Spleen (tissue), 7 donors: Measurements from ENCODE around the gene SYNE2.

Source experiments
- POLR2A ChIP-seq, 3 donors: fragments of 450-650 bp; IDR thresholded peaks; one replicate each; pipeline ENCODE4 v1.5.1; 2017; ENCODE audit warnings: antibody characterized with exemption in 3 of 3, mild to moderate bottlenecking in 1 of 3
- POLR2AphosphoS5 ChIP-seq, 3 donors: sonication (generic); formaldehyde crosslinking; IDR thresholded peaks; one replicate each; pipeline ENCODE4 v1.5.1; 2017; ENCODE audit warnings: antibody characterized with exemption in 3 of 3
- TF ChIP-seq, protein P1 (sequence below), 11 experiments: fragments of 200-600 bp in 7 of 11; fragments of 450-650 bp in 4 of 11; sonication (generic) in 4 of 11; IDR thresholded peaks in 8 of 11; conservative IDR thresholded peaks in 3 of 11; 1 replicate in 7 of 11; 2 replicates in 4 of 11; pipeline versions ENCODE4 v1.4.0 to v1.8.0; 2016 to 2021; ENCODE audit warnings: antibody characterized with exemption in 11 of 11, inconsistent platforms in 4 of 11, mild to moderate bottlenecking in 1 of 11
- donor health status: DM: no; HTN: no; CAD: no; lungs with moderate emphysema.
- donor health status: DM: no; HTN: no; CAD: no.
- donor health status: DM: no; HTN: no; CAD: no.

GRCh38 chr14:64244279-64244678 is 391.5 kb downstream of the SYNE2 start:
- TF ChIP-seq, protein P1, sequence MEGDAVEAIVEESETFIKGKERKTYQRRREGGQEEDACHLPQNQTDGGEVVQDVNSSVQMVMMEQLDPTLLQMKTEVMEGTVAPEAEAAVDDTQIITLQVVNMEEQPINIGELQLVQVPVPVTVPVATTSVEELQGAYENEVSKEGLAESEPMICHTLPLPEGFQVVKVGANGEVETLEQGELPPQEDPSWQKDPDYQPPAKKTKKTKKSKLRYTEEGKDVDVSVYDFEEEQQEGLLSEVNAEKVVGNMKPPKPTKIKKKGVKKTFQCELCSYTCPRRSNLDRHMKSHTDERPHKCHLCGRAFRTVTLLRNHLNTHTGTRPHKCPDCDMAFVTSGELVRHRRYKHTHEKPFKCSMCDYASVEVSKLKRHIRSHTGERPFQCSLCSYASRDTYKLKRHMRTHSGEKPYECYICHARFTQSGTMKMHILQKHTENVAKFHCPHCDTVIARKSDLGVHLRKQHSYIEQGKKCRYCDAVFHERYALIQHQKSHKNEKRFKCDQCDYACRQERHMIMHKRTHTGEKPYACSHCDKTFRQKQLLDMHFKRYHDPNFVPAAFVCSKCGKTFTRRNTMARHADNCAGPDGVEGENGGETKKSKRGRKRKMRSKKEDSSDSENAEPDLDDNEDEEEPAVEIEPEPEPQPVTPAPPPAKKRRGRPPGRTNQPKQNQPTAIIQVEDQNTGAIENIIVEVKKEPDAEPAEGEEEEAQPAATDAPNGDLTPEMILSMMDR (IDR thresholded peaks at IDR 0.05 in 8 of 11, conservative IDR thresholded peaks at IDR 0.05 in 3 of 11): no peak
- TF ChIP-seq POLR2AphosphoS5 (IDR thresholded peaks at IDR 0.05) (no peak), POLR2A (IDR thresholded peaks at IDR 0.05) (no peak)
